Cardiac fibroblast (primary cell): ENCODE measurements around the gene TDRD1.

Experiments used
- DNase-seq, 2 donors: peaks; one replicate each; pipeline versions ENCODE4 v3.0.0 to v3.0.0-alpha.2; 2010; ENCODE audit warnings: low read depth in 2 of 2
- H3K4me3 ChIP-seq, 2 donors: replicated peaks in 1 of 2; 1 replicate in 1 of 2; 2 replicates in 1 of 2; pipeline ENCODE4 v1.5.1; 2011; ENCODE audit warnings: low read depth in 2 of 2, low read length in 2 of 2, mild to moderate bottlenecking in 2 of 2, moderate library complexity in 1 of 2
- TF ChIP-seq, protein P1 (sequence below): IDR thresholded peaks from one replicate; pipeline ENCODE4 v1.5.1; 2011; ENCODE audit warnings: low read depth, mild to moderate bottlenecking, low read length, inconsistent platforms

TDRD1 gene

DNA sequence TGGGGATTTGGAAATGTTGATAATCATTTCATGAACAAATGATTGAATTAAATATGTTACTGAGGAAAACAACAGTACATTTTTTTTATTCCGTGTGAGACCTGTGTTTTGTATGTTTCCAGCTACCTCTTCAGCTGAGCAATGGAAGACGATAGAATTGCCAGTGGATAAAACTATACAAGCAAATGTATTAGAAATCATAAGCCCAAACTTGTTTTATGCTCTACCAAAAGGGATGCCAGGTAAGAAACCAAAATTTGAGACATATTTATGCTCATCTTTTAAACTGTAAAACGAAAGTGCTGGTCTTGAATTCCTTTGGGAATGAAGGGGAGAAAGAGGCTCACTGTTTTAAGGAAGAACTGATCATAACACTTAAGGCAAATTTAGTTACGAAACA is 42.1 kb downstream of the TDRD1 start:
- no peak overlapping the region for H3K4me3 ChIP-seq
- DNase-seq = no peak
- TF ChIP-seq, protein P1, sequence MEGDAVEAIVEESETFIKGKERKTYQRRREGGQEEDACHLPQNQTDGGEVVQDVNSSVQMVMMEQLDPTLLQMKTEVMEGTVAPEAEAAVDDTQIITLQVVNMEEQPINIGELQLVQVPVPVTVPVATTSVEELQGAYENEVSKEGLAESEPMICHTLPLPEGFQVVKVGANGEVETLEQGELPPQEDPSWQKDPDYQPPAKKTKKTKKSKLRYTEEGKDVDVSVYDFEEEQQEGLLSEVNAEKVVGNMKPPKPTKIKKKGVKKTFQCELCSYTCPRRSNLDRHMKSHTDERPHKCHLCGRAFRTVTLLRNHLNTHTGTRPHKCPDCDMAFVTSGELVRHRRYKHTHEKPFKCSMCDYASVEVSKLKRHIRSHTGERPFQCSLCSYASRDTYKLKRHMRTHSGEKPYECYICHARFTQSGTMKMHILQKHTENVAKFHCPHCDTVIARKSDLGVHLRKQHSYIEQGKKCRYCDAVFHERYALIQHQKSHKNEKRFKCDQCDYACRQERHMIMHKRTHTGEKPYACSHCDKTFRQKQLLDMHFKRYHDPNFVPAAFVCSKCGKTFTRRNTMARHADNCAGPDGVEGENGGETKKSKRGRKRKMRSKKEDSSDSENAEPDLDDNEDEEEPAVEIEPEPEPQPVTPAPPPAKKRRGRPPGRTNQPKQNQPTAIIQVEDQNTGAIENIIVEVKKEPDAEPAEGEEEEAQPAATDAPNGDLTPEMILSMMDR = no peak

DNA sequence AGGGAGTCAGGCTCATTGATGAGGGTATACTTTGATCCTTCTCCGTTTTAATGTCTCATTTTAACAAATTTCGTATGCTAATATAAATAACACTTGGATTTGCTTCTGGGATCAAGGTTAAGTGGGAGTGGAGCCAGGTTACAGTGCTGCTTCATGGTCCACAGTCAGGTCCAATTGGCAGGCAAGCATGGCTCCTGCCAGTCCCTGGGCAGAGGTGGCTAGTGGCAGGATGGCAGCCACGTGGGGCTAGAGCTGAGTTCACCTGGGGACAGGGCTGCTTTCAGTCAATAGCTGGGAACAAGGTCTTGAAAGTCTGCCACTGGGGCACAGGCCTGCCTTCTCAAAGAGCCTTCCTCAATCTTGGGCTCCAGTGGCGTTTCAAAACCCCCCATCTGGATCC is 43.9 kb downstream of the TDRD1 start:
- TF ChIP-seq, protein P1 = no peak
- no peak for DNase-seq
- no peak overlapping the region for H3K4me3 ChIP-seq

DNA sequence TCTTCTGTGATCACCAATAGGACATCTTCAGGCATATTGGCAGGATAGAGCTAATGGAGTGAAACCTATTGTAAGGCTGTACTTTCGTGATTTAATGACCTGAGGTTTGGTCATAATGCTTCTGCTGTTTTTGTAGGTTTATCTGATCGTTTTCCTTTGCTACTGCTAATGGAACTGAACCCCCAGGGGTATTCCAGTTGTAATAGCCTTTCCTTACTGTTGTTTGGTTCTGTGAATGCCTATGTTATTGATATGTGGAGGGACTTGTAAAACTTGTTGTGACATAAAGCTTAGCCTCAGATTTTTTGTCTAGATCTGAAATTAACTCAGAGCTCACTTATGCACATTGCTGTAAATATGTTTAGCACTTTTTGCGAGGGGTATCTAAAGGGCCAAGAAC is 49.0 kb downstream of the TDRD1 start:
- no peak for DNase-seq
- TF ChIP-seq, protein P1 = no peak
- H3K4me3 ChIP-seq = no peak overlapping the region

DNA sequence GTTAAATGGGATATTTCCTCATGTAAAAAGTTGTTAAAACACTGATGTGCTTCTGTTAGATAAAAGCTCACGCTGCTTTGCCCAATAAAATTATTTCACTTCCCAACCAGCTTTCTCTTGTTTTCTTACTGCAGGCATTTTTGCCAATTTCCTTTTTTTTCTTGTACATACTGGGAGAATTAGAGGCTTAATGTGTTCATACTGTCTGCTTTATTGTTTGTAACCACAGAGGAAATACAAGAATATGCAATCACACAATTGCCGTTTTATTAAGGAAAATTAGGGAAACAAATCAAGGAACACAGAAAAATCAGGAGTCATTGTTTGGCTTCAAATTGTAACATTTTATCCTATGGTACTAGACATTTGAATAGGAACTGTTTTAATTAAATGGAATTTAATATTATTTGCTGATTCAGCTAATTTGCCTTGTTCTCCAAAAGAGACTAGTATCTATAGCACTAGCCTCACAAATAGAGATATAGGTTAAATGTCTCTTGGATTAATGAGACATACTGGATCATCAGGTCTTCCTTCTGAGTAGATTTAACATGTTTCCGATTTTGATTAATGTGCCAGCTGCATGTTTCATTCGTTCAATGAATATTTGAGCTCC is 53.5 kb downstream of the TDRD1 start:
- no peak for DNase-seq
- TF ChIP-seq, protein P1 = no peak
- H3K4me3 ChIP-seq = no peak overlapping the region

DNA sequence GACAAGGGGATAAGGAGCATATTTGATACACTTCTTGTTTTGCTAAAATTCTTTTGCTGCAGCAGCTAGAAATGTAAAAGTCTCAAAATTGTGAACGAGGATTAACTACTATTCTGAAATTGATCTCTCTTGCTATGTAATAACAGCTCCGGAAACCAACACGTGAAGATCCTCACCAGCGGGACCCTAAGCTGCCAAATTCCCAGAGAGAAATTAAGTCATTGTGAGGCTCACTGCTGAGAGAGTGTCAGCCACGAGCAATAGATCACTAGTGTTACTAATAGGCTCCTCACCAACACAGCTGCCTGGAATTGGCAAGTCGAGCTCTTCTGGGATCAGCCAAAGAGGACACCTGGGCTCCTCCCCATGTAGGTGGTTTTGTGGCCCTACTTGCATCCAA is 54.3 kb downstream of the TDRD1 start:
- TF ChIP-seq, protein P1 = no peak
- DNase-seq = no peak
- H3K4me3 ChIP-seq = no peak overlapping the region

DNA sequence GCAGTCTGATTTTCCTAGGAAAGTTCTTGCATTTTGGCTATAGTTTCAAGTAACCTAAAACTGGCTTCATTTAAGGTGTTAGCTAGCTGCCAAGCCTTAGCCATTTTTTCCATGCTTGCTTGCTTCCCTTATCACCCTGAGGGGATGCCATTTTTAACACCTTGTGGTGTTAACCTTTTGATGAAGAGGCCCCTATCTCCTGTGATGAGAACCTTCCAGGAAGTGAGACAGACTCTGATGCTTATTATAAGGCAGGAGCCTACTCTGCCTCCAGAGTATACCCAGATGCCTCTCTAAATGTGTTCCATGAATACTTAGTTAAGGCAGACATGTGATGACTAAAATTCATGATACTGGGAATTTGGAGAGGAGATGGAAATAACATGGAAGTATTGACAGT is 55.0 kb downstream of the TDRD1 start:
- DNase-seq = no peak
- TF ChIP-seq, protein P1 = no peak
- no peak overlapping the region for H3K4me3 ChIP-seq
